ENCODE data around the gene DDTL.

DDTL gene

GRCh38 chr22:24007253-24008021 is 40.7 kb downstream of the DDTL start:
- TF ChIP-seq YY1 (IDR thresholded peaks at IDR 0.05; ENCODE audit: insufficient read depth, insufficient read length) (no peak), SUZ12 (IDR thresholded peaks at IDR 0.05; ENCODE audit: extremely low read depth, insufficient read depth, insufficient read length) (no peak), ZNF274 (IDR thresholded peaks at IDR 0.05; ENCODE audit: low read depth, low read length) (no peak)

GRCh38 chr22:24008022-24008283 is 41.3 kb downstream of the DDTL start:
- no peak overlapping the region for H3K4me3 ChIP-seq (ENCODE audit: insufficient read length, low read depth)
- H3K4me1 ChIP-seq (ENCODE audit: insufficient read depth, insufficient read length), result peaks cover 4% of the 10 kb centered on the region
- TF ChIP-seq SUZ12 (IDR thresholded peaks at IDR 0.05; ENCODE audit: extremely low read depth, insufficient read depth, insufficient read length) (no peak), ZNF274 (IDR thresholded peaks at IDR 0.05; ENCODE audit: low read depth, low read length) (no peak), YY1 (IDR thresholded peaks at IDR 0.05; ENCODE audit: insufficient read depth, insufficient read length) (no peak)
- H3K9me3 ChIP-seq (ENCODE audit: insufficient read depth, low read length), result peaks cover 6% of the 10 kb centered on the region; the same call in 1 of the 2 replicates
- no peaks in the 10 kb centered on the region for H3K36me3 ChIP-seq (ENCODE audit: insufficient read depth, insufficient read length, low read length)
- peaks cover 3% of the 10 kb centered on the region for H3K27me3 ChIP-seq (ENCODE audit: insufficient read depth, insufficient read length)
- DNase-seq (ENCODE audit: low read depth, low spot score), result no peak
- H3K9ac ChIP-seq (ENCODE audit: insufficient read length, low read depth), result no peak overlapping the region

More at GRCh38 chr22:24007253-24008021, 40.7 kb downstream of the DDTL start:
- Histone ChIP-seq H3K9ac (ENCODE audit: insufficient read length, low read depth) (no peak overlapping the region), H3K27me3 (ENCODE audit: insufficient read depth, insufficient read length) (peaks cover 3% of the 10 kb centered on the region), H3K4me1 (ENCODE audit: insufficient read depth, insufficient read length) (peaks cover 4% of the 10 kb centered on the region), H3K36me3 (ENCODE audit: insufficient read depth, insufficient read length, low read length) (no peaks in the 10 kb centered on the region), H3K4me3 (ENCODE audit: insufficient read length, low read depth) (no peak overlapping the region), H3K9me3 (ENCODE audit: insufficient read depth, low read length) (peaks cover 6% of the 10 kb centered on the region; the same call in 1 of the 2 replicates)
- DNase-seq (ENCODE audit: low read depth, low spot score), result no peak

- peaks cover 3% of the 10 kb centered on the region for H3K27me3 ChIP-seq (ENCODE audit: insufficient read depth, insufficient read length)
- no peak overlapping the region for H3K4me3 ChIP-seq (ENCODE audit: insufficient read length, low read depth)
- peaks cover 4% of the 10 kb centered on the region for H3K4me1 ChIP-seq (ENCODE audit: insufficient read depth, insufficient read length)
- no peak for TF ChIP-seq SUZ12 (IDR thresholded peaks at IDR 0.05; ENCODE audit: extremely low read depth, insufficient read depth, insufficient read length)
- no peak for TF ChIP-seq YY1 (IDR thresholded peaks at IDR 0.05; ENCODE audit: insufficient read depth, insufficient read length)
- TF ChIP-seq ZNF274 (IDR thresholded peaks at IDR 0.05; ENCODE audit: low read depth, low read length), result no peak
- DNase-seq (ENCODE audit: low read depth, low spot score), result no peak
- no peak overlapping the region for H3K9ac ChIP-seq (ENCODE audit: insufficient read length, low read depth)
- H3K36me3 ChIP-seq (ENCODE audit: insufficient read depth, insufficient read length, low read length), result no peaks in the 10 kb centered on the region
- H3K9me3 ChIP-seq (ENCODE audit: insufficient read depth, low read length), result peaks cover 6% of the 10 kb centered on the region; the same call in 1 of the 2 replicates
These were observed 41.9 kb downstream of the DDTL start for GRCh38 chr22:24008381-24009226.

GRCh38 chr22:24009227-24010017 is 42.7 kb downstream of the DDTL start:
- DNase-seq (ENCODE audit: low read depth, low spot score), result no peak
- Histone ChIP-seq H3K4me1 (ENCODE audit: insufficient read depth, insufficient read length) (no peaks in the 10 kb centered on the region), H3K9me3 (ENCODE audit: insufficient read depth, low read length) (peaks cover 6% of the 10 kb centered on the region; the same call in 1 of the 2 replicates), H3K36me3 (ENCODE audit: insufficient read depth, insufficient read length, low read length) (no peaks in the 10 kb centered on the region), H3K9ac (ENCODE audit: insufficient read length, low read depth) (no peak overlapping the region), H3K4me3 (ENCODE audit: insufficient read length, low read depth) (no peak overlapping the region), H3K27me3 (ENCODE audit: insufficient read depth, insufficient read length) (peaks cover 3% of the 10 kb centered on the region)
- no peak for TF ChIP-seq ZNF274 (IDR thresholded peaks at IDR 0.05; ENCODE audit: low read depth, low read length)
- no peak for TF ChIP-seq SUZ12 (IDR thresholded peaks at IDR 0.05; ENCODE audit: extremely low read depth, insufficient read depth, insufficient read length)
- TF ChIP-seq YY1 (IDR thresholded peaks at IDR 0.05; ENCODE audit: insufficient read depth, insufficient read length), result no peak

- no peaks in the 10 kb centered on the region for H3K36me3 ChIP-seq (ENCODE audit: insufficient read depth, insufficient read length, low read length)
- H3K4me3 ChIP-seq (ENCODE audit: insufficient read length, low read depth), result no peak overlapping the region
- peaks cover 3% of the 10 kb centered on the region for H3K27me3 ChIP-seq (ENCODE audit: insufficient read depth, insufficient read length)
- DNase-seq (ENCODE audit: low read depth, low spot score), result no peak
- no peak overlapping the region for H3K9ac ChIP-seq (ENCODE audit: insufficient read length, low read depth)
- H3K4me1 ChIP-seq (ENCODE audit: insufficient read depth, insufficient read length), result no peaks in the 10 kb centered on the region
- TF ChIP-seq YY1 (IDR thresholded peaks at IDR 0.05; ENCODE audit: insufficient read depth, insufficient read length), result no peak
- TF ChIP-seq SUZ12 (IDR thresholded peaks at IDR 0.05; ENCODE audit: extremely low read depth, insufficient read depth, insufficient read length), result no peak
- TF ChIP-seq ZNF274 (IDR thresholded peaks at IDR 0.05; ENCODE audit: low read depth, low read length), result no peak
- peaks cover 6% of the 10 kb centered on the region; the same call in 1 of the 2 replicates for H3K9me3 ChIP-seq (ENCODE audit: insufficient read depth, low read length)
These were observed 43.3 kb downstream of the DDTL start for GRCh38 chr22:24010018-24010391.

GRCh38 chr22:24011735-24012068 is 45.0 kb downstream of the DDTL start:
- no peaks in the 10 kb centered on the region for H3K4me1 ChIP-seq (ENCODE audit: insufficient read depth, insufficient read length)
- TF ChIP-seq YY1 (IDR thresholded peaks at IDR 0.05; ENCODE audit: insufficient read depth, insufficient read length) (no peak), SUZ12 (IDR thresholded peaks at IDR 0.05; ENCODE audit: extremely low read depth, insufficient read depth, insufficient read length) (no peak)
- DNase-seq (ENCODE audit: low read depth, low spot score), result no peak

More at GRCh38 chr22:24011735-24012068, 45.0 kb downstream of the DDTL start:
- Histone ChIP-seq H3K36me3 (ENCODE audit: insufficient read depth, insufficient read length, low read length) (no peaks in the 10 kb centered on the region), H3K4me3 (ENCODE audit: insufficient read length, low read depth) (peak overlapping the region; percentile 69), H3K9ac (ENCODE audit: insufficient read length, low read depth) (peak overlapping the region; percentile 88), H3K9me3 (ENCODE audit: insufficient read depth, low read length) (peaks cover 6% of the 10 kb centered on the region; the same call in 1 of the 2 replicates), H3K27me3 (ENCODE audit: insufficient read depth, insufficient read length) (peaks cover 3% of the 10 kb centered on the region)
